ENCODE measurements around the gene MACF1.
"Not testable (repeated sequence)": the region's sequence is repeated elsewhere in the genome, so short reads cannot be mapped to it uniquely, and the experiment has no call there.

The MACF1 gene, protein sequence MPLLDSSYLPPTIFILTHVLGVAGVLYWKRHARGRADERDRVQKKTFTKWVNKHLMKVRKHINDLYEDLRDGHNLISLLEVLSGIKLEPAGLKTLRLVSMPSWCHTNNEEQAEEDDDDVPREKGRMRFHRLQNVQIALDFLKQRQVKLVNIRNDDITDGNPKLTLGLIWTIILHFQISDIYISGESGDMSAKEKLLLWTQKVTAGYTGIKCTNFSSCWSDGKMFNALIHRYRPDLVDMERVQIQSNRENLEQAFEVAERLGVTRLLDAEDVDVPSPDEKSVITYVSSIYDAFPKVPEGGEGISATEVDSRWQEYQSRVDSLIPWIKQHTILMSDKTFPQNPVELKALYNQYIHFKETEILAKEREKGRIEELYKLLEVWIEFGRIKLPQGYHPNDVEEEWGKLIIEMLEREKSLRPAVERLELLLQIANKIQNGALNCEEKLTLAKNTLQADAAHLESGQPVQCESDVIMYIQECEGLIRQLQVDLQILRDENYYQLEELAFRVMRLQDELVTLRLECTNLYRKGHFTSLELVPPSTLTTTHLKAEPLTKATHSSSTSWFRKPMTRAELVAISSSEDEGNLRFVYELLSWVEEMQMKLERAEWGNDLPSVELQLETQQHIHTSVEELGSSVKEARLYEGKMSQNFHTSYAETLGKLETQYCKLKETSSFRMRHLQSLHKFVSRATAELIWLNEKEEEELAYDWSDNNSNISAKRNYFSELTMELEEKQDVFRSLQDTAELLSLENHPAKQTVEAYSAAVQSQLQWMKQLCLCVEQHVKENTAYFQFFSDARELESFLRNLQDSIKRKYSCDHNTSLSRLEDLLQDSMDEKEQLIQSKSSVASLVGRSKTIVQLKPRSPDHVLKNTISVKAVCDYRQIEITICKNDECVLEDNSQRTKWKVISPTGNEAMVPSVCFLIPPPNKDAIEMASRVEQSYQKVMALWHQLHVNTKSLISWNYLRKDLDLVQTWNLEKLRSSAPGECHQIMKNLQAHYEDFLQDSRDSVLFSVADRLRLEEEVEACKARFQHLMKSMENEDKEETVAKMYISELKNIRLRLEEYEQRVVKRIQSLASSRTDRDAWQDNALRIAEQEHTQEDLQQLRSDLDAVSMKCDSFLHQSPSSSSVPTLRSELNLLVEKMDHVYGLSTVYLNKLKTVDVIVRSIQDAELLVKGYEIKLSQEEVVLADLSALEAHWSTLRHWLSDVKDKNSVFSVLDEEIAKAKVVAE (N-terminal part only)

DNA sequence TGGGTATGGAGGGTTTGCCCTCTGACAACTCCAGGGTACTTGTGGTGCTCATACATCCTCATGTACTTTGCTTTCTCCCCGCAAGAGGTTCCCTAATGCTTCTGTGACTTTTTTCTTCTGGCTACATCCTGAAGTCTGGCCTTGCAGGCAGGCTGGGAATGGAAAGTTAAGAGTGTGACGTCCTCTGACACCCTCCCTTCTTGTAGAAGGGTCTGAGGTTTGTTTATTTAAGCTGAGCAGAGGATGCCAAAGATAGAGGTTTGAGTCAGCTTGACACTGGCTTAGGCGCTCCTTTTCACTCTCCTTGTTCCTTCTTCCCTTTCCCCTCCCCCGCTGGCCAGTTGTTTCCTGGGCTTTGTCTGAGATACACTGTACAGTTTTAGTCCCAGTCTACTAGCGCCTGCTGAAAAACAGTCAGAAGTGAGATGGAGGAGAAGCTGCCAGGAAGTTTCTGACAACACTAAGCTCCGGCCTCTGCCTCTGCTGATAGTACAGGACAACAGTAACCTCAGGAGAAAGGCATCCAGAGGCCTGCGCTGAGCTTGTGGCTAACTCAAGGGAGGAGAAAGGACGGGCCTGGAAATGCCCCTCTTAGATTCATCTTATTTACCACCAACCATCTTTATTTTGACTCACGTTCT is at the start of gene MACF1:
MACF1 (plus strand) TSS at position 255 of the 641 bp plus-strand sequence; CDS start at position 583, 328 bp downstream.
- DNase-seq, result no peak

- DNase-seq, result no peak
Observed at GRCh38 chr1:39157304-39157703, 47.2 kb upstream of the MACF1 start.

GRCh38 chr1:39158327-39159086 is 46.0 kb upstream of the MACF1 start:
- DNase-seq, result no peak

DNA sequence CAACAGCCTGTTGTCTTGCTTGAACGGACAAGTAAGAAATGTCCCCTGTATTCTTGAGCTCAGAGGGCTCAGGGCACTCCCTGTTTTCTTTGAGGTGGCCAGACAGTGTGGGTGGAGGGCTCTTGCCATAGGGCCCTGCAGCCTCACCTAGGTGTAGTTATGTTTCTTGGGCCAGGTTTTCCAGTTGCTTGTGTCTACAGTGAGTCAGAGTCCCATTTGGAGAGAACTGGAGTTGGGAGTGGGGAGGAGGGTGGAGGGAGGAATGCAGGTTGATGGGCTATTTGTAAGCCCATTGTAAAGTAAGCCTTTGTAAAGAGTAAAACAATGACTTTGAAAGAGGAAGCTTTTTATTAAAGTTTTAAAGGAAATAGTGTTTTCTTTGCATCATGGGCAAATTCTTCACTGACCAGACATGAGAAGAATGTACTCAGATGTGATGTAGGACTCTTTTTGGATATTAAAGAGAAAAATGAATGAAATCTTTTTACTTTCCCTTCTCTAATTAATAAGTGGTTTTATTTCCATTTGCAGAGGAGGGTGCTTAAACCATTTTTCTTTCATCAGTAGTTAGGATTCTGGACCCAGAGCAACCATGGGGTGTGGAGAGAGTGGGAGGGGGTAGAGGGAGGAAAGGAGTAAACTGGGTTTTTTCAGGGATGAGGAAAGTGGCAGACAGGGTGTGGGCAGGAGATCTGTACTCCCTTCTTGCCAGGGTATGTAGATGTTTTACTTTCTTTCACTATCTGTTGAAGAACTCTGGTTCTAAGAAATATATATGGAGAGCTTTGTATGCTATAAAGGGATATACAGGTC is 45.1 kb upstream of the MACF1 start:
- no peak for DNase-seq

GRCh38 chr1:39160703-39161102 is 43.8 kb upstream of the MACF1 start:
- no peak for DNase-seq

DNA sequence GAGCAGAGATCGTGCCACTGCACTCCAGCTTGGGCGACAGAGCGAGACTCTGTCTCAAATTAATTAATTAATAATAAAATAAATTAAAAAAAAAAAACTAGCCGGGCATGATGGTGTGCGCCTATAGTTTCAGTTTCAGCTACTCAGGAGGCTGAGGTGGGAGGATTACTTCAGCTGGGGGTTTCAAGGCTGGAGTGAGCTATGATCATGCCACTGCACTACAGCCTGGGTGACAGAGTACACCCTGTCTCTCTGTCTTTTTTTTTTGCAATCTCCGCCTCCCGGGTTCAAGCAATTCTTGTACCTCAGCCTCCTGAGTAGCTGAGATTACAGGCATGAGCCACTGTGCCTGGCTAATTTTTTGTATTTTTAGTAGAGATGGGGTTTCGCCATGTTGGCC is 42.7 kb upstream of the MACF1 start:
- DNase-seq, result not testable (repeated sequence)

DNA sequence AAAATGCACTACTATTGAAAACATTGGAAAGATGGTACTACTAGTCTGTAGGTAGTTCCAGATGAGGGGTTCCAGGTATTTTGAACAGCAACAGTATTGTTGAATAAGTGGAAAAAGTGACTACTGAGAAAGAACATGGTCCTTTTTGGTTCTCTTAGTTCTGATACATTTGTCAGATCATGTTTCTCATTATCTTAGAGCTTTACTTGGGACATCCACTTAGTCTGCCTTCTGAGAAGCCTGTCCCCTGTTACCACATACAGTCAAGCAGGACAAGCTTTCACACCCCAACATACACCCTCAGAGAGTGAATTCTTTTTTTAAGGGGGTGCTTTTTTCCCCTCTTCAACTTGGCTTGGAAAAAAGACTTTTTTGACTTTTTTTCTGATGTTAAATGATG is 41.0 kb upstream of the MACF1 start:
- DNase-seq, result no peak

GRCh38 chr1:39164256-39164655 is 40.2 kb upstream of the MACF1 start:
- DNase-seq, result no peak

DNA sequence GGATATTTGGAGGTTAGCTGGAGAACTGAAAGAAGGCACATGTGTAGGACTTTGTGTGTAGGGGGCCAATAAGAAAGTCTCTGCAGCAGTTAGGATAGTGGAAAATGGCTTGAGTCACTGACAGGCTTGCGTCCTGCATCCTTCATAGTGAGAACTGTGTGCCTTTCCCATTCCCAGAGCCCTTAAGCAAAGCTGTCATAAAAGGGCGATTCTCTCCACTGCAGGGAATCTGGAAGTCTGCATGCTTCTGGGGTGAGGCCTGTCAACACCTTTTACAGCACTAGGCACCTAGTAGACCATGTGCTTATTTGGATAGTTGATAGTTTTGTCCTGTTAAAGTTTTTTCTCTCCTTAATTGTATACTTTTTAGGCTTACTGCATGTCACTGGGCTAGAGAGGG is 39.4 kb upstream of the MACF1 start:
- DNase-seq, result no peak

GRCh38 chr1:39165488-39165887 is 39.0 kb upstream of the MACF1 start:
- DNase-seq, result no peak

DNA sequence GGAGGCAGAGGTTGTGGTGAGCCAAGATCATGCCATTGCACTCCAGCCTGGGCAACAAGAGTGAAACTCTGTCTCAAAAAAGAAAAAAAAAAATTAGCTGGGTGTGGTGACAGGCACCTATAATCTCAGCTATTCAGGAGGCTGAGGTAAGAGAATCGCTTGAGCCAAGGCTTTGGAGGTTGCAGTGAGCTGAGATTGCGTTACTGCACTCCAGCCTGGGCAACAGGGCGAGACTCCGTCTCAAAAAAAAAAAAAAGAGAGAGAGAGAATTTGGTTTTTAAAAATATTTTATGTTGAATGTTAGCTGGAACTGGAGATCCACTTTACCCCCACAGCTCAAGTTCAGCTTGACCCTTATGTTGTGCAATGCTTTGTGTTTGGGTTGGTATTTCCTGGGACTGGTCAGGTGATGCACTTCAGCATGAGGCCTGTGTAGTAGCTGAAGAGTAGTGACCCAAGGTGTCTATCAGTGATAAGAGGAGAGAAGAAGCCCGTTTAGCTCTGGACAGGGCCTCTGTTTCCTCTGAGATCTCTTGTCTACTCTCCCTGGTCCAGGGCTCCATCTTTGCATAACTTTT is 36.8 kb upstream of the MACF1 start:
- DNase-seq, result no peak

GRCh38 chr1:39168301-39169080 is 36.0 kb upstream of the MACF1 start:
- no peak for DNase-seq

GRCh38 chr1:39170731-39171667 is 33.5 kb upstream of the MACF1 start:
- no peak for DNase-seq

DNA sequence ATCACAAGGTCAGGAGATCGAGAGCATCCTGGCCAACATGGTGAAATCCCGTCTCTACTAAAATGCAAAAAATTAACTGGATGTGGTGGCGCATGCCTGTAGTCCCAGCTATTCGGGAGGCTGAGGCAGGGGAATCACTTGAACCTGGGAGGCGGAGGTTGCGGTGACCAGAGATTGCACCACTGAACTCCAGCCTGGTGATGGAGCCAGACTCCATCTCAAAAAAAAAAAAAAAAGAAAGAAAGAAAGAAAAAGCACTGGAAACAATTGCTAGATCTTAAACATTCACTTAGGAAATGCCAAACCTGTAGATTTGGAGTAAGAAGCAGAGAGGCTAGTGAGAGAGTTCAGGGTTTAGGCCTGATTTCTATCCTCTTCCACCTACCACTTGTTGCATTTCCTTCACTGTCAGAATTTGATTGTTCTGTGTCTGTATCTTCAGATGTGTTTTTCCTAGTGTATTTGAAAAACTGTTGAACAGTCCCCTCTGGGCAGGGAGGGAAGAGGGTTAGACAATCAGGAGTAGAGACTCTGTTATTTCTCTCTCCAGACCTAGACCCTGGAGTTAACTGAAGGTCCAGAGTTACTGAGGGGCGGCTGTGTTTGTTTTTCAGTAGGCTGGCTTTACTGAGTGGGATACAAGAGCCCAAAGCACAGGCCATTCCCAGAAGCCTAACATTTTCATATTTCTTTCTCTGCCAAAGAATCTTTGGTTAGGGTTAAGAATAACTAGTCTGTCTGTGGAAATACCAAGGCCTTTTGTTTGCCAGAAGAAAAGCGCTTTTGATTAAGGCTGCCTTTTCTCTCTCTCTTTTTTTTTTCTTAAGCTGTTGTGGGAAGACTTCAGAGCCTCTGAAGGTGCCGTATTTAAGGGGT is 31.1 kb upstream of the MACF1 start:
- no peak for DNase-seq

- no peak for DNase-seq
Observed at GRCh38 chr1:39173995-39174380, 30.5 kb upstream of the MACF1 start.

DNA sequence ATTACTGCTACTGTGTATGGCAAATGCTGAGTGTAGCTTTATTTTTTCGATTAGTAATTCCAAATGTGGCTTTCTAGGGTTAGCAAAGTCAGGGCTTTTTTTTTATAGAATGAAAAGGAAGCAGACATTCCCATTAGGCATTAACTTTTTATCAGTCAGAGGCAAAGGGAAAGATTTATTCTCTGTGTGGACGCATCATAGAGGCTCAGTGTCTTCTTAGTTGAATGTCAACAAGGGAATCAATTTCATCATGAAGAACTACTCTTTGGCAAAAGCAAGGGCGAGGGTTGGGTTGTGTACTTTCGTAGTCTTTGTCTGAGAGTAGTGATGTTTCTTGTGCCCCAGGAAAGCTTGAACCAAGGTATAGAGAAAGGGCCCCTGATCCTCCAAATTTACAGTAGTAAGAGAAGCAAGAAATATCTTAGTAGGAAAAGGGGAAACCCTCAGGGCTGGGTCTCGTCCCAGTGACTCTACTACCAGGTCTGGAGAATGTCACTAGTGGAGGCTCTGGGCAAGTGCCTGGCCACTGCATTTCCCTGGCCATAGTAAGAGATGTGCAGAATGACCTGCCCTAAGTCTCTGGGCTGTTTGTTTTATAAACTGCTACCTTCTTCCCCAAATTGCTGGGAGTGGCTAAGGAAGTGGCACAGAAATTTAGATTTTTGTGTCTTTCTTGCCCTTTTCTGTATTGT is 30.0 kb upstream of the MACF1 start:
- DNase-seq, result no peak

DNA sequence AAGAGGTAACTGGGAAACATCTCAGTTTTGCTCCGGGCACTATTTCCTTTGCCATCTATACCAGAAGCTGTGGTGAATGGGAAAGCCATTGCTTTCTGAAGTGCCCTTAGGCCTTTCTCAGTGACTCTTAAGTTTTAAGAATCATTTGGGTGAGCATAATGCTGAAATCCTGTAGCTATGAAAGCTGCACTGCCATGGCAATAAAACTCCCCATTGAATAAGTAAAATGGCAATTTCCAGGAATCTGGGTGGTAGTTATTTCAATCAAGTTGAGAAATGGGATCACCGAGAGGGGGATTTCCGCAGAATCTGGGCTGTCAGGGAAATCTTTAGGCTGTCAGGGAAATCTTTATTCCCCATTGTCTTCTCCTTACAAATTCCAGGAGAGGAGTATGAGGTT is 26.8 kb upstream of the MACF1 start:
- DNase-seq, result no peak

Data from cortex of kidney (tissue), 1 donor.